Naive B cell (primary cell): ENCODE measurements around the gene TSPAN3. TPM values are rescaled to one million over a fixed set of nuclear protein-coding genes. Genes with fewer than 3 reads are reported as not detected.

Experiments used
- ATAC-seq, 2 donors: fragments of 150-1000 bp; cut with Tn5 transposase; 2 replicates each; pipeline ENCODE4 v1.10.0; 2021; ENCODE audit warnings: low read depth in 2 of 2, mild to moderate bottlenecking in 2 of 2, moderate library complexity in 2 of 2
- DNase-seq: peaks from one replicate; pipeline ENCODE4 v3.0.0; 2022
- H3K27ac Mint-ChIP-seq, 6 donors: one replicate each; pipeline ENCODE4 v1.8.0; 2020 to 2022; ENCODE audit warnings: mild to moderate bottlenecking in 6 of 6, mixed read lengths in 6 of 6, moderate library complexity in 5 of 6, inconsistent platforms in 2 of 6
- H3K27me3 Mint-ChIP-seq, 3 donors: one replicate each; pipeline ENCODE4 v1.8.0; 2021 to 2022; ENCODE audit warnings: mixed read lengths in 3 of 3, mild to moderate bottlenecking in 1 of 3
- H3K36me3 Mint-ChIP-seq, 2 donors: one replicate each; pipeline ENCODE4 v1.8.0; 2020 to 2022; ENCODE audit warnings: mixed read lengths in 2 of 2, inconsistent platforms in 1 of 2, mild to moderate bottlenecking in 1 of 2
- H3K4me1 Mint-ChIP-seq, 3 donors: one replicate each; pipeline ENCODE4 v1.8.0; 2020 to 2022; ENCODE audit warnings: mixed read lengths in 3 of 3, inconsistent platforms in 1 of 3, mild to moderate bottlenecking in 1 of 3, moderate library complexity in 1 of 3
- H3K4me3 Mint-ChIP-seq, 8 donors: one replicate each; pipeline ENCODE4 v1.8.0; 2020 to 2022; ENCODE audit warnings: mild to moderate bottlenecking in 8 of 8, mixed read lengths in 8 of 8, moderate library complexity in 8 of 8, inconsistent platforms in 2 of 8
- H3K9me3 Mint-ChIP-seq, 7 donors: one replicate each; pipeline ENCODE4 v1.8.0; 2020 to 2022; ENCODE audit warnings: mixed read lengths in 7 of 7, mild to moderate bottlenecking in 5 of 7, inconsistent platforms in 2 of 7, moderate library complexity in 1 of 7
- polyA plus RNA-seq, 6 donors: library from polyadenylated mRNA; unstranded; fragments of 300-500 nt; fragmentation: Illumina TruSeq; gene quantifications; one replicate each; pipeline ENCODE4 v1.2.3, GENCODE V29; 2021; ENCODE audit warnings: low read depth in 6 of 6

TSPAN3 gene
- polyA plus RNA-seq, 6 donors from 2014 or later, result 418 to 685 (median 569) TPM

DNA sequence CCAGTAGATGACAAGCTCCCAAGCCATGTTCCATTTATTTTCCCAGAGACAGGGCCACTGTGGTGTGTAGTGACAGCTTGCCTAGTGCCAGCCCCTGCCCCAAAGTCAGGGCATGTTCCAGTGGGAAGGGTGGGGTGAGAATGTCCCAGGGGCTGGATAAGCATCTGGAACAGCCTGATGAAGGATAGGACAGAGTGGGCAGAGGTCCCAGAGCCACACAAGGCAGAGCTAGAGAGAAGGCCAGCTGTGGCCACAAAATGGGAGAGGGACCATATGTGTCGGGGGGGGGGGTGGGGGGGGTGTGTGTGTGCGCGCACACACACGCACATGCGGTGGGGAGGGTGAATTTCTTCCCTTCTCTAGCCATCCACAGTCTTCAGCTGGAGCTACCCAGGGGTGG is 27.0 kb upstream of the TSPAN3 start:
- ATAC-seq, result no peak
- H3K27me3 Mint-ChIP-seq, result peaks cover 0 to 5% (median 0%) of the 10 kb centered on the region in 3 donors
- no peak overlapping the region for H3K4me3 Mint-ChIP-seq
- DNase-seq, result no peak
- H3K9me3 Mint-ChIP-seq, result no peaks in the 10 kb centered on the region
- no peaks in the 10 kb centered on the region for H3K36me3 Mint-ChIP-seq
- H3K4me1 Mint-ChIP-seq, result peaks cover 13 to 17% (median 14%) of the 10 kb centered on the region in 3 donors
- no peak overlapping the region for H3K27ac Mint-ChIP-seq

DNA sequence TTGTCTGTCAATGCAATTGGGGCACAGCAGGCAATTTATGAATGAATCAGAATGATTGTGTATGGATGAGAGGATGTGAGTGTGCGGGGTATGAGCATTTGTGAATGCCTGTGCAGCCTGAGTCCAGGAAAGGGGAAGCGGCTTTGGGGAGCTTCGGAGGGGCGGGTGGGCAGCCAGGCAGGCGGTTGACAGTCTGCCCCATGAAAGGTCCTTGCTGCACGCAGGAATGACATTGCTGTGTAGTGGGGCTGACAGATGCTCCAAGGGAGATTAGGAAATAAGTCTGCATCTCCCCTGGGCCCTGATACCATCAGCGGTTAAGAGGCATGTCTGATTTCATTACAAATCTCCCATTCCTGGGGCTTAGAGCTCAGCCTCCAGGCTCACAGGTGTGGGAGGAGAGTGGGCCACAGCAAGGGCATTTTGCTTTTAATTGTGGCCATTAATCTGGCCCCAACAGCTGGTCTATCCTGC is 26.4 kb upstream of the TSPAN3 start:
- no peak for ATAC-seq
- no peaks in the 10 kb centered on the region for H3K36me3 Mint-ChIP-seq
- H3K9me3 Mint-ChIP-seq, result no peaks in the 10 kb centered on the region
- no peak for DNase-seq
- H3K27ac Mint-ChIP-seq, result no peak overlapping the region
- H3K27me3 Mint-ChIP-seq, result peaks cover 0 to 5% (median 0%) of the 10 kb centered on the region in 3 donors
- peak overlapping the region in 1 of 8 donors; percentile 20 for H3K4me3 Mint-ChIP-seq
- peaks cover 13 to 17% (median 14%) of the 10 kb centered on the region in 3 donors for H3K4me1 Mint-ChIP-seq

DNA sequence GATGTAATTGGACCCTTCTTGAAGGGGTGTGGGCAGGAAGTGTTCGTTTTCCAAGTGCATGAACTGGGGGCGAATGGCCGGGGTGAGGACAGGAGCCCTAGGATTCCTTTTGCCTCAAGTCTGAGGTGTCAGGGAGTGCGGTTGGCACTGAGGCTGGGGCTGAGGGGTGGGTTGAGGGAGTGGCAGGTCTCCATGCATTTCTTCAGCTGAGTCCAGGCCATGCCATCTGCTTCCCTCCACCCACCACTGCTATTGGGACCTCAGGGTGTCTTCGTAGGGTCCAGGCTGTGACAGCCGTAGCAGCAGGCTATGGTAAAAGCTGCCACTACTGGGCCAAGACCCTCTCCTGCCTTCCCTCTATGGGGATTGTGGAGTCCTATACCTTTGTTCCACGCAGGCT is 25.6 kb upstream of the TSPAN3 start:
- no peak overlapping the region for H3K27ac Mint-ChIP-seq

DNA sequence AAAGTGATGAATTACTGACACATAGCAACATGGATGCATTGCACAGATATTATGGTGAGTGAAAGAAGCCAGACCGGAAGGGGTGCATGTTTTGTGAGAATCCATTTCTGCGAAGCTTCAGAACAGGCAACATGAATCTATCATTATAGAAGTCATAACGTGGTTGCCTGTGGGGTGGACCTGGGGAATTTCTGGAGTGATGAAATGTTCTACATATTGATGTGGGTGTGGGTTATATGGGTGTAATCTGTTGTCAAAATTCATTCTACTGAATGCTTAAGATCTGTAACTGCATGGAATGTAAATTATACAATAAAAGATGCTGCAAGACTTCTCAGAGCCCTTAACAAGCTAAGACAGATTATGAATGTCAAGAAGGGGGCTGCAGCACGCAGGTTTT is 25.2 kb upstream of the TSPAN3 start:
- Mint-ChIP-seq H3K36me3 (no peaks in the 10 kb centered on the region), H3K27me3 (peaks cover 0 to 5% (median 0%) of the 10 kb centered on the region in 3 donors), H3K4me1 (peaks cover 13 to 15% (median 14%) of the 10 kb centered on the region in 3 donors), H3K27ac (no peak overlapping the region), H3K4me3 (no peak overlapping the region), H3K9me3 (no peaks in the 10 kb centered on the region)
- no peak for DNase-seq
- no peak for ATAC-seq

More for the DNA sequence above, 25.6 kb upstream of the TSPAN3 start:
- ATAC-seq (no peak), DNase-seq (no peak)
- peaks cover 0 to 5% (median 0%) of the 10 kb centered on the region in 3 donors for H3K27me3 Mint-ChIP-seq
- no peaks in the 10 kb centered on the region for H3K36me3 Mint-ChIP-seq
- no peaks in the 10 kb centered on the region for H3K9me3 Mint-ChIP-seq
- peaks cover 13 to 17% (median 14%) of the 10 kb centered on the region in 3 donors for H3K4me1 Mint-ChIP-seq
- H3K4me3 Mint-ChIP-seq, result no peak overlapping the region

DNA sequence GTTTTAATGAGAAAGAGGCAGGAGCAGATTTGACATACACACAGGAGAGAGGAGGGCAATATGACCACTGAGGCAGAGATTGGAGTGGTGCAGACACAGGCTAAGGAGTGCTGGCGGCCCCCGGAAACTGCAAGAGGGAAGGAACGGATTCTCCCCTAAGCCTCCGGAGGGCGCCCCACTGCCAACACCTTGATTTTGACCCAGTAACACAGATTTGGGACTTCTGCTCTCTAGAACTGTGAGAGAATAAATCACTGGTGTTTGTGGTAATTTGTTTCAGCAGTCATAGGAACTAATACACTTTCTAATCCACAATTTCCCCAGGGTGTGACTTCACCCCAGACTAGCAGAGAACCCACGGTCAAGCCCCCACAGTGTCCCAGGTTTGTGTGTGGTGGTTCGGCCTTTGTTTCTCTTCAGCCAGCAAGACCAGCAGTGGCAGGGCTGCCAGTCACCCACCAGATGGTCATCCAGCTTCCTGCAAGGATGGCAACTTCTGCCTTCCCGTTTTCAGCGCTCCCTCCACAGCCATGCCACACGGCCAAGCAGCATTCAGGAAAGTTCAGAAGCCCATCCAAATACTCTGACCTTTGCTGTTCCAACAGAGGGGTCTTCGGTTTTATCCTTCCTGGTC is 23.6 kb upstream of the TSPAN3 start:
- DNase-seq (no peak), ATAC-seq (no peak)
- H3K36me3 Mint-ChIP-seq, result no peaks in the 10 kb centered on the region
- H3K9me3 Mint-ChIP-seq, result peaks cover 0 to 2% (median 0%) of the 10 kb centered on the region in 7 donors
- H3K4me1 Mint-ChIP-seq, result peaks cover 3 to 6% (median 5%) of the 10 kb centered on the region in 3 donors
- no peak overlapping the region for H3K4me3 Mint-ChIP-seq
- no peak overlapping the region for H3K27ac Mint-ChIP-seq
- peaks cover 0 to 5% (median 0%) of the 10 kb centered on the region in 3 donors for H3K27me3 Mint-ChIP-seq

DNA sequence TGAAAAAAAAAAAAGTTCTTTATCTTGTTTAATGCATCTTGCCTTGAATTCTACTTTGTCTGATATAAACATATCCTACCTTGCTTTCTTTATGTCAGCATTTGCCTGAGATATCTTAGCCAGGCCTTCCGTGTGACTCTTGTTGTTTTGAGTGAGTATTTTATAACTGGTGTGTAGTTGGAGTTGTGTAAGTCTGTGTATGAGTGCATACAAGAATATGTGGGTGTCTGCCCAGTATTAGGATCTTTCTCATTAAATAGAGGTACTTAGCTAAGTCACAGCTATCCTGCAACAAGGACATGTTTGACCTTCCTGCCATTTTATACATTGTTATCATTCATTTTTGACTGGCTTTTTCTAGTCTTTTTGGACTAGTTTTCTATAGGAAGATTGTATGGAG is 22.5 kb upstream of the TSPAN3 start:
- H3K4me1 Mint-ChIP-seq, result peaks cover 0 to 4% (median 3%) of the 10 kb centered on the region in 3 donors
- ATAC-seq, result no peak
- H3K27ac Mint-ChIP-seq, result no peak overlapping the region
- H3K4me3 Mint-ChIP-seq, result no peak overlapping the region
- peaks cover 0 to 5% (median 0%) of the 10 kb centered on the region in 3 donors for H3K27me3 Mint-ChIP-seq
- peaks cover 0 to 2% (median 0%) of the 10 kb centered on the region in 7 donors for H3K9me3 Mint-ChIP-seq
- no peak for DNase-seq
- no peaks in the 10 kb centered on the region for H3K36me3 Mint-ChIP-seq

DNA sequence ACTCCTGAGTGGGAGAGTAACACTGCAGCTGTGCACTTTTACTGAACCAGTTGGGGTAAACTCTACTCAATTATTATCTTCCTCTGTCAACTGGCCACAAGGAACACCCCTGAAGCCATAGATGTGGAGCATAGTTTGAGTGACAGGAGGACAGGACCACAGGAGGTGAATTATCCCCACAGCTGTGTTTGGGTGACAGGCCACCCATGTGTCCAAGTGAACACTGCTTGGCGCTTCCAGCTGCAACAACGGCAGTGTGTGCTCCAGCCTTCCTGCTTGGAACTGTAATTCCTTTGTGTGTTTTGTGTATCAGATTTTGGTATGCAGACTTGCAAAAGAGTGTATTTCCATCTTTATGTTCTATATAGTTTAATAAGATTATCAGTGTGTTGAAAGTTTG is 20.2 kb upstream of the TSPAN3 start:
- Mint-ChIP-seq H3K4me1 (peaks cover 3 to 12% (median 7%) of the 10 kb centered on the region in 3 donors), H3K9me3 (peaks cover 0 to 2% (median 0%) of the 10 kb centered on the region in 7 donors), H3K4me3 (no peak overlapping the region), H3K27me3 (peaks cover 0 to 2% (median 0%) of the 10 kb centered on the region in 3 donors), H3K27ac (no peak overlapping the region), H3K36me3 (no peaks in the 10 kb centered on the region)
- ATAC-seq, result no peak
- no peak for DNase-seq

DNA sequence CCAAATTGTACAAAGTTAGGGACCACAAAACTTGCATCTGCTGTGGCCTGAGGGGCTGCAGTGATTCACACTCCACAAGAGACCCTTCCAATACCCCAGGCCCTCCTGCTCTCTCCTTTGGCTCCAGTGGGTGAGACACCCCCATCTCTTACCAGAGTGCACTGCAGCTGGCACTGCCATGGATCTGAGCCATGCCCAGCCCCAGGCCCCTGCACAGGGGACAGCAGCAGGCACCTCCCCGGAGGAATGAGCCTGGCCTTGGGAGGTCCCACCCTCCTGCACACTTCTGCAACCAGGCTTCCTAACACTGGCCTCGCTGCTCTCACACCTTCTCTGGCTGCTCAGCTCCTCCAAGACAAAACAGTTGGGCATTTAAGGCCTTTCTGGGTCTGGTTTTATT is 16.3 kb upstream of the TSPAN3 start:
- H3K36me3 Mint-ChIP-seq, result no peaks in the 10 kb centered on the region
- H3K27me3 Mint-ChIP-seq, result no peaks in the 10 kb centered on the region
- H3K27ac Mint-ChIP-seq, result peak overlapping the region in 2 of 6 donors; percentile 27 to 47
- DNase-seq (no peak), ATAC-seq (no peak)
- peaks cover 33 to 49% (median 46%) of the 10 kb centered on the region in 3 donors for H3K4me1 Mint-ChIP-seq
- no peak overlapping the region for H3K4me3 Mint-ChIP-seq
- H3K9me3 Mint-ChIP-seq, result peaks cover 0 to 2% (median 0%) of the 10 kb centered on the region in 7 donors

DNA sequence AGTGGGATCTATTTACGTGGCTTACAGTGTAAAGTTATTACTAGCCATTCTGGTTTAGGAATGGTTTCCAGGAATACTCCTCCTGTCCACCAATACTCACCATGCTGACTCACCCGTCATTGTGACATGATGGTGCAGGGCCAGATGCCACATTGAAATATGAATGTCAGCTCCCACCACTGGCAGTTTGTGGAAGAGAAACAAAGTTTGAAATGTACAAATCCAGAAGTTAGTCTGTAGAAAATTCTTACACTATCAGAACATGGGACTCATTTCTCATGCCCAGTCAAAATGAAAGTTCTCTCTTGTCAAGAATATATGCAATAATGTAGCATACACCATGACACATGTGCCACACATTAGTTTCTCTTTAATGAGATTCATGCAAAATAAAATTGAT is 14.4 kb upstream of the TSPAN3 start:
- H3K27me3 Mint-ChIP-seq, result no peaks in the 10 kb centered on the region
- H3K4me3 Mint-ChIP-seq, result peak overlapping the region in 4 of 8 donors; percentile 5 to 74 (median 36)
- H3K9me3 Mint-ChIP-seq, result peaks cover 0 to 2% (median 0%) of the 10 kb centered on the region in 7 donors
- peak overlapping the region; percentile 53 to 97 (median 83) for H3K27ac Mint-ChIP-seq
- ATAC-seq, result no peak
- peaks cover 43 to 61% (median 58%) of the 10 kb centered on the region in 3 donors for H3K4me1 Mint-ChIP-seq
- H3K36me3 Mint-ChIP-seq, result no peaks in the 10 kb centered on the region
- DNase-seq, result no peak

DNA sequence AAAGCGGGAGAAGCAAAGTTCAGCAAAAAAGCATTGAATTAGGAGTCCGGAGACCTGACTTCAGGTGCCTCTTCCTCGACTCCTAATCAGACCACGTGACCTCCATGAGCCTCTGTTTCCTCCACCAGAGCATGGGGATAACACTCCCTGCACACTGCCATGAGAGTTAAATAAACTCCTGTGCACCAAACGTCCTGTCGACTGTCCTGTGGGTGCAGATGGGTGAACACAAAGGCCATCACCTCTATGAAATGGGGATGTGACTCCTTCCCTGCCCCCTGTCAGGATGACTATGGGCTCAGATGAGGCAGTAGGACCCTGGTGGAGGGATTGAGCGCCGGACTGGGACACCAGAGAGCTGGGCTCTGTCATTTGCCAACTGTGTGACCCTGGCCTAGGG is 13.5 kb upstream of the TSPAN3 start:
- H3K36me3 Mint-ChIP-seq, result no peaks in the 10 kb centered on the region
- peak overlapping the region in 6 of 8 donors; percentile 6 to 83 (median 77) for H3K4me3 Mint-ChIP-seq
- H3K4me1 Mint-ChIP-seq, result peaks cover 43 to 59% (median 58%) of the 10 kb centered on the region in 3 donors
- H3K27me3 Mint-ChIP-seq, result no peaks in the 10 kb centered on the region
- H3K9me3 Mint-ChIP-seq, result no peaks in the 10 kb centered on the region
- H3K27ac Mint-ChIP-seq, result peak overlapping the region; percentile 76 to 97 (median 90)
- DNase-seq (no peak), ATAC-seq (no peak)

DNA sequence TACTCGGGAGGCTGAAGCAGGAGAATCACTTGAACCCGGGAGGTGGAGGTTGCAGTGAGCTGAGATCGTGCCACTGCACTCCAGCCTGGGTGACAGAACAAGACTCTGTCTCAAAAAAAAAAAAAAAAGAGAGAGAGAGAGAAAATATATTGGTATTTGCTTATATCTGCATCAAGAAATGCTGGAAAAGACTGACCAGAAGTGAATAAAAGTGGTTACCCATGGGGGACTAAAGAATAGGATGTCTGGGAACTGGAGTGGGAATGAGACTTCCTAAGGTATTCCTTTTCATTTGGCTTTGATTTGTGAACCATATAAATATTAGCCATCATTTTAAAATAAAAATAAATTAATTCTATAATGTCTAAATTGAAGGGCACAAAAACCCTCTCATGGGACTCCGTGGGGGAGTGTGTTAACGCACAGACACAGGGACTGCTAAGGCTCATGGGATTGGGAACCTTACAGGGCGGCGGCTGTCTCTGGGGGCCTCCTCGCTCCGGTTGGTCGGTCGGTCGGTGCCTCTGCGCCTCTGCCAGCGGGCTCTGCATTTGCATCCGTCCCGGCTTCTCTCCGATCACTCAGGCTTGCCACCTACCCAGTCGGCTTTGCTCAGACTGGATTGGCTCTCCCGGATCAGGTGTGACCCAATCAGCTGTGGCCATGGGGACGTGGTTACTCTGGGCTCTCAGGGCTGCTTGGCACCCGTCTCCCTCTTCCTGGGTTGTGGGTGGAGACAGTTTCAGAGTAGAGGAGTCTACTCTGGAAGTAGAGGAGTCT is 12.7 kb upstream of the TSPAN3 start:
- DNase-seq, result peak; percentile 84
- H3K27me3 Mint-ChIP-seq, result no peaks in the 10 kb centered on the region

DNA sequence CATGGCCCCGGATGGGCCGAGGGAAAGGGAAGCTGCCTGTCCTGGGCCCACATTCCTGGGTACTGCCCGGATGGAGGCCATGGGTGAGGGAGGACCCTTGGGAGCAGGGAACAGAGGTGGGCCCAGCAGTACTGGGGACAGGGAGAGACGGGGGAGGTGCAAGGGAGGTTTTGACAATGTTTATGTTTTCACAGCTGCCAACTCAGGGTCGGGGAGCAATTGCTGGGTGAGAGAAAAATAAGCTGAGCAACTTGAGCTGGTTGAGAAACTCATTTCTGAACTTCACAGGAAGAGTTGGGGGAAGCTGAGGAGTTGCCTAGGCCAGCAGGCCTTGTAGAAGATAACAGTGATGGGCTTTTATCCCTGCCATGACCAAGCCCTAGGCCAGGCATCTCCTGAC is 11.1 kb upstream of the TSPAN3 start:
- Mint-ChIP-seq H3K9me3 (no peaks in the 10 kb centered on the region), H3K4me3 (peak overlapping the region in 7 of 8 donors; percentile 24 to 81 (median 52)), H3K4me1 (peaks cover 43 to 55% (median 54%) of the 10 kb centered on the region in 3 donors), H3K27me3 (no peaks in the 10 kb centered on the region), H3K36me3 (no peaks in the 10 kb centered on the region), H3K27ac (peak overlapping the region in 5 of 6 donors; percentile 20 to 85 (median 59))
- ATAC-seq (no peak), DNase-seq (no peak)

More for the DNA sequence above, 12.7 kb upstream of the TSPAN3 start:
- no peaks in the 10 kb centered on the region for H3K36me3 Mint-ChIP-seq
- ATAC-seq, result peak; percentile 96 to 97
- H3K27ac Mint-ChIP-seq, result peak overlapping the region; percentile 79 to 97 (median 92)
- H3K9me3 Mint-ChIP-seq, result no peaks in the 10 kb centered on the region
- H3K4me3 Mint-ChIP-seq, result peak overlapping the region; percentile 0 to 83 (median 77)
- peaks cover 43 to 59% (median 58%) of the 10 kb centered on the region in 3 donors for H3K4me1 Mint-ChIP-seq

DNA sequence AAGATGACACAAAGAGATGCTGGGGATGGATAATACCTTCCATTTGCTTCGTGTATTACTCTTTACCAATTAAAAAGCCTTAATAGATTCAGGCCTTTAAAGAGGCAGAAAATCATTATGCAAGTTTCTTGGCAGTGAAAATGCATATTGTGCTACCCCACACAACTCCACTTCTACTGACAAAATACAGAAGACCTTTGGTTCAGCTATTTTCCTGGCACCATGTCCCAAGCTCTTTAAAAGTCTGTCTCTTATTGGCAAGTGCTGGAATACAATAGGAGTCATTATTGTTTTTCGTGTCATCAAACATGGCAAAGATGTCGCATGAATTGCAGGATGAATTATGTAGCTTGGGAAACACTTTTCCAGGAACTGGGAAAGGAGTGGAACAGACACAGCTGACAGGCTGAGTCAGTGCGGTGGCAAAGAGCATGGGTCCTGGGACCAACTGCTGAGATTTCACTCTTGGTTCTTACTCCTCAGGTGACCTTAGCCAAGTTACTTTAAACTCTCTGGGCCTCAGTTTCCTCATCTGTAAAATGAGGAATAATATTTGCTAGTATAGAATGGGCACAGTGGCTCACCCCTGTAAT is 5.5 kb upstream of the TSPAN3 start:
- DNase-seq (no peak), ATAC-seq (no peak)
- no peaks in the 10 kb centered on the region for H3K36me3 Mint-ChIP-seq
- H3K9me3 Mint-ChIP-seq, result no peaks in the 10 kb centered on the region
- H3K4me3 Mint-ChIP-seq, result no peak overlapping the region
- H3K27me3 Mint-ChIP-seq, result no peaks in the 10 kb centered on the region
- no peak overlapping the region for H3K27ac Mint-ChIP-seq
- H3K4me1 Mint-ChIP-seq, result peaks cover 8 to 27% (median 13%) of the 10 kb centered on the region in 3 donors
